Bronchial epithelial cell (primary cell): Measurements from ENCODE around the gene MRPL36. TPM values are rescaled to one million over a fixed set of nuclear protein-coding genes. Genes with fewer than 3 reads are reported as not detected.
"Not testable (repeated sequence)": the region's sequence is repeated elsewhere in the genome, so short reads cannot be mapped to it uniquely, and the experiment has no call there.

Experiments
- DNase-seq: peaks from one replicate; pipeline ENCODE4 v3.0.0-alpha.2; 2010; ENCODE audit warnings: low read depth
- FAIRE-seq: peaks from 2 replicates; lab custom pipeline; 2011; peaks lifted over from hg19 to GRCh38; lab: Jason Lieb, UNC
- H3K27me3 ChIP-seq: 2 replicates; pipeline ENCODE4 v1.5.1; 2011; ENCODE audit warnings: low read length; ENCODE audit not compliant: control insufficient read depth, insufficient read depth
- H3K36me3 ChIP-seq: 2 replicates; pipeline ENCODE4 v1.5.1; 2011; ENCODE audit warnings: low read length; ENCODE audit not compliant: control insufficient read depth, insufficient read depth
- H3K4me3 ChIP-seq: 2 replicates; pipeline ENCODE4 v1.5.1; 2011; ENCODE audit warnings: mild to moderate bottlenecking, low read depth, low read length, control low read depth
- total RNA-seq: library from RNA; depleted of rRNA; stranded (reverse); fragments of >200 nt; gene quantifications from 2 replicates; pipeline ENCODE4 v1.2.1, GENCODE V29; 2014
- TF ChIP-seq, protein P1 (sequence below): IDR thresholded peaks from 2 replicates; pipeline ENCODE4 v1.5.1; 2011; ENCODE audit warnings: mild to moderate bottlenecking, moderate library complexity, low read length, control low read depth, inconsistent platforms; ENCODE audit not compliant: insufficient read depth, severe bottlenecking

Gene MRPL36
- total RNA-seq, 1 donor from 2014 or later = 61.1 TPM

DNA sequence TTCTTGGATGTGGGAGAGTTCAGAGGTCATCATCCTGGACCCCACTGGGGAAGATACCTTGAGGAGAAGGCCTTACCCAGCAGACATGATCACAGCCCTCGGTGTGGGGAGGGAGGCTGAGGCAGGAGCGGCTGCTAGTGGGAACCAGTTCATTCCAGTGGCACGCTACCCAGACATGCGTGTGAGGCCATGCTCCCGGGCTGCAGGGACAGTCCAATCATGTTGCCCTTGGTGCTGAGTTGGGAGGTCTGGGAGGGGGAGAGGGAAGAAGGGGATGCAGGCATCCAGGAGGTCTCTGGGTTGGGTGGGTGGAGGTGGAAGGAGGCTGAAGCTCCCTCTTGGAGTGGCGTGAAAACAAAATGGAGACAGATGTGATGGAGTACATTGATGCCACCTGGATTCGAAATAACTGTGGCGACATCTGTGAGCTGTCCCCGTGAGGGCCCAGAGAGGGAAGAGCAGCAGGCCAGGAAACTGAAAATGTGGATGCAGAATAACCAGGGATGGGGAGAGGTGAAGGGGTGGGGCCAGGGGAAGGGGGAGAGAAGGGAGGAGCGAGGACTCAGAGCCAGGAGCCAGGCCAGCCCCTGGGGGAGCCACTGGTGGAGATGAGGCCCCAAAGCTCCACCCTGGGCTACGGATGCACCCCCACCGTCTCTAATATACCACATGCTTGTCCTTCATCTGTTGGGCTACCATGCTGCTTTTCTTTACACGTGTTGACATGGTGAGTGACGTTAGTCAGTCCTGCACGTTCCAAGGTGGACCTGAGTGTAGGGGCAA is 17.8 kb upstream of the MRPL36 start:
- FAIRE-seq (no peak), DNase-seq (no peak)
- Histone ChIP-seq H3K27me3 (no peaks in the 10 kb centered on the region), H3K36me3 (peaks cover 28% of the 10 kb centered on the region), H3K4me3 (no peak overlapping the region)
- TF ChIP-seq, protein P1, sequence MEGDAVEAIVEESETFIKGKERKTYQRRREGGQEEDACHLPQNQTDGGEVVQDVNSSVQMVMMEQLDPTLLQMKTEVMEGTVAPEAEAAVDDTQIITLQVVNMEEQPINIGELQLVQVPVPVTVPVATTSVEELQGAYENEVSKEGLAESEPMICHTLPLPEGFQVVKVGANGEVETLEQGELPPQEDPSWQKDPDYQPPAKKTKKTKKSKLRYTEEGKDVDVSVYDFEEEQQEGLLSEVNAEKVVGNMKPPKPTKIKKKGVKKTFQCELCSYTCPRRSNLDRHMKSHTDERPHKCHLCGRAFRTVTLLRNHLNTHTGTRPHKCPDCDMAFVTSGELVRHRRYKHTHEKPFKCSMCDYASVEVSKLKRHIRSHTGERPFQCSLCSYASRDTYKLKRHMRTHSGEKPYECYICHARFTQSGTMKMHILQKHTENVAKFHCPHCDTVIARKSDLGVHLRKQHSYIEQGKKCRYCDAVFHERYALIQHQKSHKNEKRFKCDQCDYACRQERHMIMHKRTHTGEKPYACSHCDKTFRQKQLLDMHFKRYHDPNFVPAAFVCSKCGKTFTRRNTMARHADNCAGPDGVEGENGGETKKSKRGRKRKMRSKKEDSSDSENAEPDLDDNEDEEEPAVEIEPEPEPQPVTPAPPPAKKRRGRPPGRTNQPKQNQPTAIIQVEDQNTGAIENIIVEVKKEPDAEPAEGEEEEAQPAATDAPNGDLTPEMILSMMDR = no peak

DNA sequence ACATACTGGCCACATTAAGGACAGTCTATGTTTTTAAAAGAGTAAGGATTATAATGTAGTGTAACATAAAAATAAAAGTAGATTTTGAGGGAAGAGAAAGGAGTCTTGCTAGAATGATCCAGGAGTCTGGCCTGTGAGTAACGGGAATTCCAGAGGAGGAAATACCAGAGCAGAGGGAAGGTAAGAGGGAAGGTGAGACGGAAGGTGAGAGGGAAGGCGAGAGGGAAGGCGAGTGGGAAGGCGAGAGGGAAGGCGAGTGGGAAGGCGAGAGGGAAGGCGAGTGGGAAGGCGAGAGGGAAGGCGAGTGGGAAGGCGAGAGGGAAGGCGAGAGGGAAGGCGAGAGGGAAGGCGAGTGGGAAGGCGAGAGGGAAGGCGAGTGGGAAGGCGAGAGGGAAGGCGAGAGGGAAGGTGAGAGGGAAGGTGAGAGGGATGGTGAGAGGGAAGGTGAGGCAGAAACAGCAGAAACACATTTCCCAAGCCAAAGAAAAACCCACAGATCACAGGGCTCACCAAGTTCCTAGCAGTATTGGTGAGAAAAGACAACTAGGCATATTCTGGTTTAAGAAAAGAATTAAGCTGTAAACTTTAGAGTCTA is 17.0 kb upstream of the MRPL36 start:
- not testable (repeated sequence) for H3K27me3 ChIP-seq, H3K4me3 ChIP-seq, DNase-seq, FAIRE-seq
- H3K36me3 ChIP-seq = peaks cover 30% of the 10 kb centered on the region

GRCh38 chr5:1815881-1816292 is 16.2 kb upstream of the MRPL36 start:
- DNase-seq = no peak
- H3K4me3 ChIP-seq = no peak overlapping the region
- no peak for FAIRE-seq
- TF ChIP-seq, protein P1 = no peak
- peaks cover 31% of the 10 kb centered on the region for H3K36me3 ChIP-seq
- H3K27me3 ChIP-seq = no peaks in the 10 kb centered on the region

DNA sequence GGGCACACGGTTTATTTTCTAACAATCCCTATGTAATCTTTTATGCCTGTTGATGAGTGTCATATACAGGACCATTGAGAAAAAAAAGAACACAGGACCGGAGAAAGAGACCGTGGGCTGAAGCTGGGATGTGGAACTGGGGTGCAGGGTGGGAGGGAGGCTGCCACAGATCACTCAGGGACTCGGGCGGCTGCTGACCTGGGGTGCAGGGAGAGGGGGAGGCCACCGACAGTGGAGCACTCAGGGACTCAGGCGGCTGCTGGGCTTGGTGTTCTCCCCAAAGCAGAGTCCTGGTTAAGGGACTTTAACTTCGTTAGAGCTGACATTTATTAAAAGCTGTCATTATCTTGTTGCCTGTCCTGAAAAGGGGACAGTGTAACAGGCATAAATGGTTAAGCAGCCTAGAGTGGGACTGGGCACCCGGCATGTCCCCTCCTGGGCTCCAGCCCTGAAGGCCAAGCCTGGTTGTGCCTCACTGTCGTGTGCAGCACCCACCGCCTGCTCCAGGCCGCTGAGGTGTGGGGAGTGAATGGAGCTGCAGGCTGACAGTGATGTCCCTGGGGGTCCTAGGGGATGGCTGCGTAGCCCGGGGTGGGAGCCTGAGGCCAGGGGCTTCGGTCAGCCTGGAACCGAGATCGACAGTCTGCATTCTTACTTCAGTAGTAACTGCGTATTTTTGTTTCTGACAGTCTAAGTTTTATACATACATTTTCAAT is 15.6 kb upstream of the MRPL36 start:
- DNase-seq (no peak), FAIRE-seq (no peak)
- no peaks in the 10 kb centered on the region for H3K27me3 ChIP-seq
- TF ChIP-seq, protein P1 = no peak
- H3K4me3 ChIP-seq = no peak overlapping the region
- H3K36me3 ChIP-seq = peaks cover 30% of the 10 kb centered on the region

DNA sequence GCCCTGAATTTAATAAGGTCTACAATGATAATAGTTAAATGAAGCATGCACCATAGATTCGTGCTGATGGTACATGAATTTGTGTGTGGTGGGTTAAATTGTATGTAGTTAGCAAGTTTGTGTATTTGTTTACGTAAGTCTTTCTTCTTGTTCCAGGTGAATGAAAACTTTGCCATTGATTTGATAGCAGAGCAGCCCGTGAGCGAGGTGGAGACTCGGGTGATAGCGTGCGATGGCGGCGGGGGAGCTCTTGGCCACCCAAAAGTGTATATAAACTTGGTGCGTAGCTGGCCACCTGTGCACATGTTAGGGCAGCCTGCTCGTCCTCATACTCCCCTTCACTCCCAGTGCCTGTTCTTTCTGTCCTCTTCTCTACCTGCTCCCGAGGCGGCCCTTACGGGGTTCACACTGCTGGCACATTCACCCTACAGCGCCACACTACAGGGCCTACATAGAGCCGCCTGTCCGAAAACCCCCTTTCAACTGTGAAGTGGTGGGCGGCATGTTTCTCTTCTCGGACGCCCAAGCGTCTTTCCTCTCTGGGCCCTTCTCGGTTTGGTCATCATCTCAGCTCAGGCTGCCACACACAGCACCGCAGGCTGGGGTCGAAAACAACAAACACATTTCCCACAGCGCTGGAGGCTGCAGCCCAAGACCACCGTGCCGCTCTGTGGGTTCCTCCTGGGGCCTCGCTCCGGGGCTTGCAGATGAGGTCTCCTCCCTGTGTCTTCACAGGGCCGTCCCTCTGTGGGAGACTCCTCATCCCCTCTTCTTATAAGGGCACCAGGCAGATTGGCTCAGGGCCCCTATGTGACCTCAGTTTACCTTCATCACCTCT is 14.8 kb upstream of the MRPL36 start:
- DNase-seq (no peak), FAIRE-seq (no peak)
- Histone ChIP-seq H3K27me3 (no peaks in the 10 kb centered on the region), H3K36me3 (peaks cover 32% of the 10 kb centered on the region), H3K4me3 (no peak overlapping the region)
- TF ChIP-seq, protein P1 = no peak
